HepG2 (cell line): ENCODE data around the gene GTF2B. TPM values are rescaled to one million over a fixed set of nuclear protein-coding genes. Genes with fewer than 3 reads are reported as not detected.

ENCODE experiments used
- ARNT ChIP-seq: fragments of 450-650 bp; IDR thresholded peaks from 2 replicates; pipeline ENCODE4 v1.6.1; 2017
- ATF7-NPFF ChIP-seq: sonication (generic); formaldehyde crosslinking; IDR thresholded peaks from 2 replicates; pipeline ENCODE4 v1.8.1; 2023; ENCODE audit warnings: mild to moderate bottlenecking, low read depth, missing genetic modification reagents, moderate library complexity
- CTCF ChIP-seq: sonication (generic); formaldehyde crosslinking; IDR thresholded peaks from 2 replicates; pipeline ENCODE4 v1.5.0; 2020; ENCODE audit warnings: mild to moderate bottlenecking, missing genetic modification reagents, moderate library complexity
- HNF4A ChIP-seq: sonication (generic); formaldehyde crosslinking; IDR thresholded peaks from 2 replicates; pipeline ENCODE4 v1.4.0; 2020; ENCODE audit warnings: missing genetic modification reagents
- NFKBIZ ChIP-seq: IDR thresholded peaks from 2 replicates; pipeline ENCODE4 v1.6.1; 2018; ENCODE audit warnings: missing genetic modification reagents, missing compliant biosample characterization
- NONO ChIP-seq, 2 experiments: fragments of 450-650 bp in 1 of 2; sonication (generic) in 1 of 2; formaldehyde crosslinking in 1 of 2; IDR thresholded peaks in 1 of 2; conservative IDR thresholded peaks in 1 of 2; 2 replicates each; pipeline versions ENCODE4 v1.6.1 to v1.8.0; 2017 to 2022; ENCODE audit warnings: mild to moderate bottlenecking in 1 of 2, missing genetic modification reagents in 1 of 2, moderate library complexity in 1 of 2
- NR3C1 ChIP-seq: sonication (generic); formaldehyde crosslinking; IDR thresholded peaks from 2 replicates; pipeline ENCODE4 v1.4.0; 2020; ENCODE audit warnings: missing genetic modification reagents
- PATZ1 ChIP-seq: sonication (generic); formaldehyde crosslinking; IDR thresholded peaks from 2 replicates; pipeline ENCODE4 v1.4.0; 2020; ENCODE audit warnings: missing genetic modification reagents
- RARG ChIP-seq: sonication (generic); formaldehyde crosslinking; IDR thresholded peaks from 2 replicates; pipeline ENCODE4 v1.4.0; 2020; ENCODE audit warnings: low read depth, mild to moderate bottlenecking, missing genetic modification reagents
- SKIL ChIP-seq: sonication (generic); formaldehyde crosslinking; IDR thresholded peaks from 2 replicates; pipeline ENCODE4 v1.8.0; 2022; ENCODE audit warnings: missing genetic modification reagents, mild to moderate bottlenecking, moderate library complexity, borderline replicate concordance
- SMAD9 ChIP-seq: sonication (generic); formaldehyde crosslinking; IDR thresholded peaks from 2 replicates; pipeline ENCODE4 v1.5.1; 2020; ENCODE audit warnings: mild to moderate bottlenecking, missing genetic modification reagents
- TCF7 ChIP-seq: sonication (generic); IDR thresholded peaks from 2 replicates; pipeline ENCODE4 v1.6.1; 2016; ENCODE audit warnings: antibody characterized with exemption, low read depth
- THAP7 ChIP-seq: sonication (generic); formaldehyde crosslinking; IDR thresholded peaks from 2 replicates; pipeline ENCODE4 v1.8.1; 2023; ENCODE audit warnings: mild to moderate bottlenecking, missing genetic modification reagents
- ZBTB8A ChIP-seq: sonication (generic); formaldehyde crosslinking; IDR thresholded peaks from 2 replicates; pipeline ENCODE4 v1.4.0; 2020; ENCODE audit warnings: mild to moderate bottlenecking, low read depth, missing genetic modification reagents, borderline replicate concordance
- ZC3H4 ChIP-seq: sonication (generic); formaldehyde crosslinking; IDR thresholded peaks from 2 replicates; pipeline ENCODE4 v1.4.0; 2020; ENCODE audit warnings: missing genetic modification reagents, borderline replicate concordance
- ZFP37 ChIP-seq: sonication (generic); formaldehyde crosslinking; IDR thresholded peaks from 2 replicates; pipeline ENCODE4 v1.4.0; 2020; ENCODE audit warnings: missing genetic modification reagents, borderline replicate concordance
- ZFX ChIP-seq: sonication (generic); formaldehyde crosslinking; IDR thresholded peaks from 2 replicates; pipeline ENCODE4 v1.4.0; 2020; ENCODE audit warnings: mild to moderate bottlenecking, low read depth, missing genetic modification reagents, moderate library complexity
- ZNF354B ChIP-seq: sonication (generic); formaldehyde crosslinking; IDR thresholded peaks from 2 replicates; pipeline ENCODE4 v1.8.0; 2022; ENCODE audit warnings: mild to moderate bottlenecking, missing genetic modification reagents
- ZNF441 ChIP-seq: sonication (generic); formaldehyde crosslinking; IDR thresholded peaks from 2 replicates; pipeline ENCODE4 v1.7.0; 2021; ENCODE audit warnings: missing genetic modification reagents, borderline replicate concordance
- ZNF75D ChIP-seq: sonication (generic); formaldehyde crosslinking; IDR thresholded peaks from 2 replicates; pipeline ENCODE4 v1.8.1; 2023; ENCODE audit warnings: missing genetic modification reagents, mild to moderate bottlenecking, borderline replicate concordance
- ZNF800 ChIP-seq: sonication (generic); formaldehyde crosslinking; IDR thresholded peaks from 2 replicates; pipeline ENCODE4 v1.4.0; 2020; ENCODE audit warnings: missing genetic modification reagents
- polyA plus RNA-seq, 8 experiments: library from polyadenylated mRNA; depleted of rRNA in 3 of 8; stranded (reverse) in 7 of 8; unstranded in 1 of 8; fragments of >200 nt; fragmentation: Illumina TruSeq in 4 of 8; extraction: Trizol in 4 of 8; gene quantifications; 2 replicates each; pipeline versions ENCODE4 v1.2.1 to v1.2.3, GENCODE V29; 2011 to 2016; ENCODE audit warnings: low read depth in 4 of 8, missing spikeins in 1 of 8, mixed read lengths in 1 of 8; ENCODE audit not compliant: insufficient read depth in 1 of 8
- total RNA-seq, 5 experiments: library from RNA; depleted of rRNA; stranded (reverse); fragments of >200 nt; fragmentation: Illumina TruSeq; extraction: Trizol; gene quantifications; 2 replicates each; pipeline ENCODE4 v1.2.3, GENCODE V29; 2016; ENCODE audit warnings: low read depth in 1 of 5

The GTF2B gene
- total and polyA plus RNA-seq, 2 of the 13 experiments (the other 11 are each of a cell fraction or from before 2014, with no cell fraction given), result 31.5 to 43.4 TPM

GRCh38 chr1:88891318-88891950 is at the start of gene GTF2B (continued):
- TF ChIP-seq THAP7 (CRISPR knock-in tag) (peak; percentile 47; the same call in 1 of the 2 replicates), ZNF441 (CRISPR knock-in tag) (peak; percentile 67; the same call in 1 of the 2 replicates), CTCF (peak; percentile 5; the same call in 1 of the 2 replicates), ZC3H4 (no peak), ATF7-NPFF (CRISPR knock-in tag) (peak; percentile 69), ZNF75D (CRISPR knock-in tag) (0 out of 2 replicates have a peak, but pooled peaks have one; percentile 27), ZFP37 (CRISPR knock-in tag) (no peak), ZNF354B (CRISPR knock-in tag) (no peak), SKIL (no peak), TCF7 (no peak), ARNT (no peak), NFKBIZ (0 out of 2 replicates have a peak, but pooled peaks have one; percentile 33), NONO (IDR thresholded peaks at IDR 0.05) (no peak), NONO (CRISPR knock-in tag; conservative IDR thresholded peaks at IDR 0.05) (peak; percentile 78), HNF4A (CRISPR knock-in tag) (no peak; the same call in 1 of the 2 replicates), NR3C1 (CRISPR knock-in tag) (no peak), ZNF800 (no peak), RARG (0 out of 2 replicates have a peak, but pooled peaks have one; percentile 47), ZFX (peak; percentile 77), SMAD9 (CRISPR knock-in tag) (no peak), ZBTB8A (no peak), PATZ1 (CRISPR knock-in tag) (peak; percentile 27; the same call in 1 of the 2 replicates)
